DOHH2 (cell line): ENCODE measurements around the gene IQSEC3.
"Not testable (repeated sequence)": the region's sequence is repeated elsewhere in the genome, so short reads cannot be mapped to it uniquely, and the experiment has no call there.

ENCODE experiments used
- H3F3A ChIP-seq: fragments of 200-600 bp; sonication (generic), shearing (Covaris generic); 2 replicates; pipeline ENCODE4 v1.6.0; 2016; ENCODE audit warnings: antibody characterized with exemption, mild to moderate bottlenecking; ENCODE audit not compliant: control insufficient read depth, insufficient read depth
- H3K27ac ChIP-seq: fragments of 200-600 bp; sonication (generic); 2 replicates; pipeline ENCODE4 v1.5.1; 2014; ENCODE audit warnings: low read depth, mild to moderate bottlenecking, low read length, moderate library complexity
- H3K27me3 ChIP-seq: fragments of 200-600 bp; sonication (generic); 2 replicates; pipeline ENCODE4 v1.6.1; 2014; ENCODE audit warnings: mild to moderate bottlenecking, low read length, mixed read lengths; ENCODE audit not compliant: control insufficient read depth
- H3K36me3 ChIP-seq: fragments of 200-600 bp; sonication (generic); 2 replicates; pipeline ENCODE4 v1.6.1; 2014; ENCODE audit warnings: mild to moderate bottlenecking, low read length, moderate library complexity, mixed read lengths; ENCODE audit not compliant: control insufficient read depth
- H3K4me1 ChIP-seq: fragments of 200-600 bp; sonication (generic); 2 replicates; pipeline ENCODE4 v1.6.1; 2014; ENCODE audit warnings: mild to moderate bottlenecking, low read length, mixed read lengths; ENCODE audit not compliant: control insufficient read depth
- H3K4me2 ChIP-seq: fragments of 200-600 bp; sonication (generic); 2 replicates; pipeline ENCODE4 v1.6.0; 2014; ENCODE audit warnings: mild to moderate bottlenecking, low read length, moderate library complexity
- H3K4me3 ChIP-seq: fragments of 200-600 bp; sonication (generic); 2 replicates; pipeline ENCODE4 v1.5.1; 2014; ENCODE audit warnings: mild to moderate bottlenecking, low read length, mixed read lengths
- H3K79me2 ChIP-seq: fragments of 200-600 bp; sonication (generic); 2 replicates; pipeline ENCODE4 v1.6.1; 2014; ENCODE audit warnings: mild to moderate bottlenecking, low read length, mixed read lengths; ENCODE audit not compliant: control insufficient read depth
- H3K9me2 ChIP-seq: fragments of 200-600 bp; sonication (generic); replicated peaks from 2 replicates; pipeline ENCODE4 v1.6.1; 2014; ENCODE audit warnings: mild to moderate bottlenecking, low read length, mixed read lengths; ENCODE audit not compliant: control insufficient read depth
- H3K9me3 ChIP-seq: fragments of 200-600 bp; sonication (generic); 2 replicates; pipeline ENCODE4 v1.6.1; 2014; ENCODE audit warnings: antibody characterized with exemption, low read length, mixed read lengths; ENCODE audit not compliant: control insufficient read depth, insufficient read depth
- H4K20me1 ChIP-seq: fragments of 200-600 bp; sonication (generic); 2 replicates; pipeline ENCODE4 v1.6.0; 2014; ENCODE audit warnings: low read depth, mild to moderate bottlenecking, antibody characterized with exemption, low read length, moderate library complexity; ENCODE audit not compliant: control insufficient read depth, insufficient read depth
- EZH2phosphoT487 ChIP-seq: fragments of 200-600 bp; sonication (generic); IDR thresholded peaks from 2 replicates; pipeline ENCODE4 v1.6.1; 2017; ENCODE audit warnings: borderline replicate concordance, mild to moderate bottlenecking, antibody characterized with exemption, low read length, moderate library complexity, mixed read lengths
- TF ChIP-seq, protein P1 (sequence below): fragments of 200-600 bp; sonication (generic); IDR thresholded peaks from one replicate; pipeline ENCODE4 v1.5.1; 2014; ENCODE audit warnings: antibody characterized with exemption, mild to moderate bottlenecking, low read depth, low read length; ENCODE audit not compliant: poor library complexity, severe bottlenecking

IQSEC3 gene

DNA sequence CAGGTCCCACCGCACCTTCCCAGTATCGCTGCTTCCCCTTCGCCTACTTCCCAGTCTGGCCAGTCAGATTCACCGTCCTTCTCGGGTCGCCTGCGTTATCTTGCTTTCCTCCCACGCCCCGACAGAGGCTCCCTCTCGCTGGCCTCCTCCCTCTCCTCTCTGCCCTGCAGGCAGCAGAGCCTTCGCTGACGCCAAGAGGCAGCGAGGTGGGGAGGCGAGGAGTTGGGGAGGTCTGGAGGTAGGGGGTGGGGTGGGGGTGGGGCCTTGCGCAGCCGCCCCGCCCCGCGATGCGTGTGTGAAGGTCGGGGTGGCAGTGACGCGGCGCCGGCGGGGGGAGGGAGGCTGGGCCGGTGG lies at the start of gene IQSEC3:
IQSEC3 (plus strand) TSS at position 340 of the 354 bp plus-strand sequence. CDS start 116 bp downstream, outside the sequence.
- not testable (repeated sequence) for H3K9me3 ChIP-seq, H3K27me3 ChIP-seq, H3K4me2 ChIP-seq, H3K9me2 ChIP-seq, H3F3A ChIP-seq, H3K36me3 ChIP-seq, H3K4me1 ChIP-seq, H3K27ac ChIP-seq, H4K20me1 ChIP-seq, H3K4me3 ChIP-seq, H3K79me2 ChIP-seq

DNA sequence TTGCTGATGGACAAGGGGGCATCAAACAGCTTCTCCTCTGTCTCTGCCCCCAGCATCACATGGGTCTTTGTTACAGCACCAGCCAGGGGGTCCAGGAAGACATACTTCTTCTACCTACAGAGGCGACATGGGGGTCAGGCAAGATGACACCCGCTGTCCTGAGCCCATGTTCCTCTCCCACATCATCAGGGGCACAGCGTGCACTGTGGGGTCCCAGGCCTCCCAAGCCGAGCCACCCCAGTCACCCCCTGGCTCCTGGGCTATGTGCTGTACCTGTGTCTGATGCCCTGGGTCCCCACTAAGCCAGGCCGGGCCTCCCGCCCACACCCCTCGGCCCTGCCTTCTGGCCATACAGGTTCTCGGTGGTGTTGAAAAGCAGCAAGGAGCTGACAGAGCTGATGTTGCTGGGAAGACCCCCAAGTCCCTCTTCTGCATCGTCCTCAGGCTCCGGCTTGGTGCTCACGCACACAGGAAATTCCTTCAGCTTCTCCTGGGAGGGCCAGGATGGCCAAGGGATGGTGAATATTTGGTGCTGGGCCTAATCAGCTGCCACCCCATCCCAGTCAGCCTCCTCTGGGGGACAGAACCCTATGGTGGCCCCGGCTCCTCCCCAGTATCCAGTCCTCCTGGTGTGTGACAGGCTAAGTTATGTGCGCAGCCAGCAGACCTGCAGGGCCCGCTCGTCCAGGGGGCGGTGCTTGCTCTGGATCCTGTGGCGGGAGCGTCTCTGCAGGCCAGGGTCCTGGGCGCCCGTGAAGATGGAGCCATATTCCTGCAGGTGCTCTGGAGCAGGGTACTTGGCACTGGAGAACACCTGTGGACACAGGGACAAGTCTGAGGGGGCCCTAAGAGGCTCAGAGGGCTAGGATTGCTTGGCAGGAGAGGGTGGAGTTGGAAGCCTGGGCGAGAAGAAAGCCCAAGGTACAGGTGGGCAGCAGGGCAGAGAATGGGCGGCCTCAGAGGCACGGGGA lies 48.9 kb upstream of the IQSEC3 start:
- H3K79me2 ChIP-seq, H3K36me3 ChIP-seq, H3K27ac ChIP-seq, H3F3A ChIP-seq, H3K4me3 ChIP-seq, H4K20me1 ChIP-seq, H3K9me3 ChIP-seq, H3K4me1 ChIP-seq, H3K9me2 ChIP-seq, H3K4me2 ChIP-seq, H3K27me3 ChIP-seq: not testable (repeated sequence)

DNA sequence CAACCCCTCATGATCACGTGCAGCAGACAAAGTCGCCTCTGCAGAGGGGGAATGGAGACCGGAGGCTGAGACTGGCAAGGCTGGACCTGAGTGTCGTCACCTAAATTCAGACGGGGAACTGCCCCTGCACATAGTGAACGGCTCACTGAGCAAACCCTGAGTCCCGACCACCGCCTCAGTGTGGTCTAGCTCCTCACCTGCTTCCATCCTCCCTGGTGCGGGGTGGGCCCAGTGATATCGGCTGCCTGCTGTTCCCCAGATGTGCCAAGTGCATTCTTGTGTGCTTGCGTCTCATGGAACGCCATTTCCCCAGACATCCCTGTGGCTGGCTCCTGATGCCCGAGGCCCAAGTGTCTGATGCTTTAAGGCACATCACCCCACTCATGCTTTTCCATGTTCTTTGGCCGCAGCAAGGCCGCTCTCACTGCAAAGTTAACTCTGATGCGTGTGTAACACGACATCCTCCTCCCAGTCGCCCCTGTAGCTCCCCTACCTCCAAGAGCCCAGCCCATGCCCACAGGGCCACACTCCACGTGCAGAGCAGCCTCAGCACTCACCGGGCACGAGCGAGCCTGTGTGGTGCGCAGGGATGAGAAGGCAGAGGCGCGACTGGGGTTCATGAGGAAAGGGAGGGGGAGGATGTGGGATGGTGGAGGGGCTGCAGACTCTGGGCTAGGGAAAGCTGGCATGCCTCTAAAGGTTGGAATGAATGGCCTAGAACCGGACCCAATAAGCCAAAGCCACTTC lies 47.6 kb upstream of the IQSEC3 start:
- H3F3A ChIP-seq, H3K4me1 ChIP-seq, H3K4me2 ChIP-seq, H3K27ac ChIP-seq, H3K9me3 ChIP-seq, H3K36me3 ChIP-seq, H3K9me2 ChIP-seq, H3K27me3 ChIP-seq, H3K4me3 ChIP-seq, H4K20me1 ChIP-seq, H3K79me2 ChIP-seq: not testable (repeated sequence)

DNA sequence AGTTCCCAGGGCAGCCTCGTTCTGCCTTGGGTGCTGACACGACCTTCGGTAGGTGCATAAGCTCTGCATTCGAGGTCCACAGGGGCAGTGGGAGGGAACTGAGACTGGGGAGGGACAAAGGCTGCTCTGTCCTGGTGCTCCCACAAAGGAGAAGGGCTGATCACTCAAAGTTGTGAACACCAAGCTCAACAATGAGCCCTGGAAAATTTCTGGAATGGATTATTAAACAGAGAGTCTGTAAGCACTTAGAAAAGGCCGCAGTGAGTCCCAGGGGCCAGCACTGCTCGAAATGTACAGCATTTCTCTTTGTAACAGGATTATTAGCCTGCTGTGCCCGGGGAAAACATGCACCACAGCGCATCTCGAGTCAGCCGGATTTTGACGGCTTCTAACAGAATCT lies 46.7 kb upstream of the IQSEC3 start:
- H3K4me2 ChIP-seq, H3K36me3 ChIP-seq: not testable (repeated sequence)

DNA sequence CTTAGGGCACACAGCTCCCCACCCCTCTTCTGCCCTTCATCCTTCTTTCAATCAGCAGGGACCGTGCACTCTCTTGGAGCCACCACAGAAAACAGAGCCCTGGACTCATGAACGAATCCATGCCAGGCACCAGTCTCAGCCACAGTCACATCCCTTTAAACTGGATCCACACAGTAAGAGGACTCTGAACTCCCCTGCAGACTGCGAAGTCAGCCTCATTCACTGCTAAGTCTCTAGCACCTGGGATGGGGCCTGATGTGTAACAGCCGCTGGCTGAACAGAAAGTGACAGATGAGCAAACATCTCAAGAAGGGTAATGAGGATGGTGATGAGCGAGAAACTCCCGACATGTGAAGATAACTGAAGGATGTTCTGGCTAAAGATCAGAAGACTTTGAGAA lies 45.8 kb upstream of the IQSEC3 start:
- no peaks in the 10 kb centered on the region for H4K20me1 ChIP-seq
- H3K27ac ChIP-seq: no peak overlapping the region
- H3K36me3 ChIP-seq: no peaks in the 10 kb centered on the region
- H3K4me3 ChIP-seq: no peak overlapping the region
- no peak overlapping the region for H3K4me2 ChIP-seq
- H3K9me2 ChIP-seq: no peaks in the 10 kb centered on the region
- H3K27me3 ChIP-seq: no peaks in the 10 kb centered on the region
- no peaks in the 10 kb centered on the region for H3F3A ChIP-seq
- no peaks in the 10 kb centered on the region for H3K9me3 ChIP-seq
- no peaks in the 10 kb centered on the region for H3K4me1 ChIP-seq
- TF ChIP-seq, protein P1, sequence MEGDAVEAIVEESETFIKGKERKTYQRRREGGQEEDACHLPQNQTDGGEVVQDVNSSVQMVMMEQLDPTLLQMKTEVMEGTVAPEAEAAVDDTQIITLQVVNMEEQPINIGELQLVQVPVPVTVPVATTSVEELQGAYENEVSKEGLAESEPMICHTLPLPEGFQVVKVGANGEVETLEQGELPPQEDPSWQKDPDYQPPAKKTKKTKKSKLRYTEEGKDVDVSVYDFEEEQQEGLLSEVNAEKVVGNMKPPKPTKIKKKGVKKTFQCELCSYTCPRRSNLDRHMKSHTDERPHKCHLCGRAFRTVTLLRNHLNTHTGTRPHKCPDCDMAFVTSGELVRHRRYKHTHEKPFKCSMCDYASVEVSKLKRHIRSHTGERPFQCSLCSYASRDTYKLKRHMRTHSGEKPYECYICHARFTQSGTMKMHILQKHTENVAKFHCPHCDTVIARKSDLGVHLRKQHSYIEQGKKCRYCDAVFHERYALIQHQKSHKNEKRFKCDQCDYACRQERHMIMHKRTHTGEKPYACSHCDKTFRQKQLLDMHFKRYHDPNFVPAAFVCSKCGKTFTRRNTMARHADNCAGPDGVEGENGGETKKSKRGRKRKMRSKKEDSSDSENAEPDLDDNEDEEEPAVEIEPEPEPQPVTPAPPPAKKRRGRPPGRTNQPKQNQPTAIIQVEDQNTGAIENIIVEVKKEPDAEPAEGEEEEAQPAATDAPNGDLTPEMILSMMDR: no peak
- no peak for TF ChIP-seq EZH2phosphoT487
- no peaks in the 10 kb centered on the region for H3K79me2 ChIP-seq

More for the DNA sequence above, 46.7 kb upstream of the IQSEC3 start:
- not testable (repeated sequence) for H3F3A ChIP-seq, H3K27me3 ChIP-seq, H3K9me3 ChIP-seq, H3K4me1 ChIP-seq, H3K9me2 ChIP-seq, H4K20me1 ChIP-seq, H3K27ac ChIP-seq, H3K4me3 ChIP-seq, H3K79me2 ChIP-seq
